ENCODE results near the gene TNS2.
A peak's percentile ranks its signal among the peaks of the same experiment; 100 is the strongest.
"Not testable (repeated sequence)": the region's sequence is repeated elsewhere in the genome, so short reads cannot be mapped to it uniquely, and the experiment has no call there.

TNS2 gene

DNA sequence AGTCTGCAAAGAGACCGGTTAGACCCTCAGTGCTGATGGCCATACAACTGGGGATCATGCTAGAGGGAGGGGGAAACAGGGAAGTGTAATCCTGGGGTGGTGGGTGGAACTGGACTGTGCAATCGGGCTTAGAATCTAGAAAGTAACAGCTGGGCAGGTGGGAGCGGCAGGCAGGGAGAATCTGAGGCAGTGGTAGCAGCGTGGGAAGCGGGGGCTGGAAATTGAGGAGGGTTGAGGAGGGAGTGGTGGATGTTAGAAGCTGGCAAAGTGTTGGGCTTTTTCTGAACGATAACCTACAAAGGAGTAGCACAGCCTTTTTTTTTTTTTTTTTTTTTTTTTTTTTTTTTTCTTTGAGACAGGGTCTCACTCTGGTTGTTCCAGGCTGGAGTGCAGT lies 44.5 kb downstream of the TNS2 start:
- DNase-seq (ENCODE audit: low spot score) = no peak

- DNase-seq (ENCODE audit: low spot score) = not testable (repeated sequence)
Observed at GRCh38 chr12:53094796-53095595, 45.1 kb downstream of the TNS2 start.

DNA sequence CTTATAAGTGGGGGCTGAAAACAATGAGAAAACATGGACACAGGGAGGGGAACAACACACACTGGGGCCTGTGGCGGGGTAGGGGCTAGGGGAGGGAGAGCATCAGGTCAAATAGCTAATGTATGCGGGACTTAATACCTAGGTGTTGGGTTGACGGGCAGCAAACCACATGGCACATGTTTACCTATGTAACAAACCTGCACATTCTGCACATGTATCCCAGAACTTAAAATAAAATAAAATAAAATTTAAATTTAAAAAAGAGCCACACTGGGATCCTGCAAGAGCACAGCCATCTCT lies 45.7 kb downstream of the TNS2 start:
- not testable (repeated sequence) for DNase-seq (ENCODE audit: low spot score)

- DNase-seq (ENCODE audit: low spot score) = peak; percentile 90
Observed at GRCh38 chr12:53096089-53096741, 46.4 kb downstream of the TNS2 start.

DNA sequence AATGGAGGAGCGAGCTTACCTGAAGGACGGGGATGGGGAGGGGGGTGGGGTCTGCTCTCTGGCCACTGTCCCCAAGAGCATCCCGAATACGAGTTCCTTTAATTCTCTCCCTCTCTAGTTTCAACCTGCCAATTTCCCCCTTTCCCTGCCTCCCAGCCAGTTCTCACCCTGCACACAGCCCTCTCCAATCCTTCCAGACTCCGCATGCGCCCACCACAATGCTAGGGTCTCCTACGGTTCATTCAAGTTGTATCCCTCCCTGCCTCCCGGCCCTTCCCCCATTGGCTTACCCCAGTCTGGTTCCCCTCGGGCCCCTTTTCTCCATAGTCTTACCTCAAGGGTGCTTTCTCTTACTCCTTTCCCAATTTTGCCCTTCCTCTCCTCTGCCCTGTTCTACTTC lies 46.9 kb downstream of the TNS2 start:
- DNase-seq (ENCODE audit: low spot score) = no peak

GRCh38 chr12:53097207-53097563 lies 47.3 kb downstream of the TNS2 start:
- DNase-seq (ENCODE audit: low spot score) = peak; percentile 50

DNA sequence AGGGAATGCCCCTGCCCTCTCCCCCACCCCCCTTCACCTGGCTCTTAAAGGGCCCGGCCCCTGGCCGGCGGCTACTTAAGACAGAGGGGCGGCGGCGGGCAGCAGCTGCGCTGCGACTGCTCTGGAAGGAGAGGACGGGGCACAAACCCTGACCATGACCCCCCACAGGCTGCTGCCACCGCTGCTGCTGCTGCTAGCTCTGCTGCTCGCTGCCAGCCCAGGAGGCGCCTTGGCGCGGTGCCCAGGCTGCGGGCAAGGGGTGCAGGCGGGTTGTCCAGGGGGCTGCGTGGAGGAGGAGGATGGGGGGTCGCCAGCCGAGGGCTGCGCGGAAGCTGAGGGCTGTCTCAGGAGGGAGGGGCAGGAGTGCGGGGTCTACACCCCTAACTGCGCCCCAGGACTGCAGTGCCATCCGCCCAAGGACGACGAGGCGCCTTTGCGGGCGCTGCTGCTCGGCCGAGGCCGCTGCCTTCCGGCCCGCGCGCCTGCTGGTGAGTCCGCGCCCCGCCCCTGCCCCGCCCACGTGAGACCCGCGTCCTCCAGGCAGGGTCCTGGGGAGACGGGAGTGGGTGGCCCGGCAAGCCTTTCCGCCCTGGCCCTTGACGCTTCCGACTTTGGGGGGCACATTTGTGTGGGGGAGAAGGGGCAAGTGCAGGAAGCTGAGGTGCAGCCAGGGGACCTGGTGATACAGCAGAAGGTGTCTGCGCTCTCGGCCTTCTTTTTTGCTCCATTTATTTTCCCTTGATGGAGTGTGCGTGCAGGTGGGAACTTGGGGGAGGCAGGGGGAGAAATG lies 47.9 kb downstream of the TNS2 start, which contains the start of gene IGFBP6:
IGFBP6 (plus strand) TSS at position 104 of the 790 bp plus-strand sequence; CDS start at position 155, 51 bp downstream.
- DNase-seq (ENCODE audit: low spot score) = peak; percentile 67

- peak; percentile 76 for DNase-seq (ENCODE audit: low spot score)
Observed at GRCh38 chr12:53098354-53098981, 48.6 kb downstream of the TNS2 start.

- peak; percentile 97 for DNase-seq (ENCODE audit: low spot score)
Observed at GRCh38 chr12:53099071-53099882, 49.4 kb downstream of the TNS2 start.

- peak; percentile 1 for DNase-seq (ENCODE audit: low spot score)
Observed at GRCh38 chr12:53100466-53101151, 50.7 kb downstream of the TNS2 start.

DNA sequence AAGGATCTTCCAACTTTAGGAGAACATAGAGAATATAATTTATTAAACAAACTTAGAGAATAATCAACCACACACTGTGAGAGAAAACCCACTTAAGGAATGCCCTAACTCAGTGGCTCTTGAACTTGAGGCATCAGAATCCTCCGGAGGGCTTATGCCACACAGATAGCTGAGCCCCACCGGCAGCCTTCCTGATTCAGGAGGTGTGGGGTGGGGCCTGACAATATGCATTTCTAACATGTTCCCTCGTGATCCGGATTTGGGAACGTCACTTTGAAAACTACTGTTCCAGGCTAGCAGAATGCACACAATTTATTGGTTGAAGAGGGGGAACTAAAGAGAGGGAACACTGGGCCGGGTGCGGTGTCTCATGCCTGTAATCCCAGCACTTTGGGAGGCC lies 51.4 kb downstream of the TNS2 start:
- peak; percentile 1 for DNase-seq (ENCODE audit: low spot score)

GRCh38 chr12:53101931-53102781 lies 52.3 kb downstream of the TNS2 start:
- peak; percentile 2 for DNase-seq (ENCODE audit: low spot score)

- DNase-seq (ENCODE audit: low spot score) = no peak
Observed at GRCh38 chr12:53102883-53103807, 53.3 kb downstream of the TNS2 start, which contains the start of gene SOAT2. TSS of gene SOAT2 (plus strand) at chr12:53103486. CDS start at chr12:53103578, 92 bp downstream.

- DNase-seq (ENCODE audit: low spot score) = no peak
Observed at GRCh38 chr12:53103860-53104305, 54.0 kb downstream of the TNS2 start.

DNA sequence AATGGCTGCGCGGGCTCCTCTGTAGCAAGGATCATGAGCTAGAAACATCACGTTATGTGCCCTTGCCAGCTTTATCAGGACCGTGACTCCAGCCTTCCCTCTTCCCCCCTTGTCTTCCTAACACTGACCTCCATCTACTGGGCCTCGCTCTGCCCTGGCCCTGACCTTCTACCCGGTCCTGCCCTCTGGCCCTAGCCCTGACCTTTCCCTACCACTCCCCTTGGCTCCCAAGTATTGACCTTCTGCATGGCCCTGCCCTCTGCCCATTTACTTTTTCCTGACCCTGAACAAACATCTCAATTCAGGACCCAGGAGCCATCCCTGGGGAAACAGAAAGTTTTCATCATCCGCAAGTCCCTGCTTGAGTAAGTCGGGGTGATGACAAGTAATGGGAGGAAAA lies 55.4 kb downstream of the TNS2 start:
- no peak for DNase-seq (ENCODE audit: low spot score)

DNA sequence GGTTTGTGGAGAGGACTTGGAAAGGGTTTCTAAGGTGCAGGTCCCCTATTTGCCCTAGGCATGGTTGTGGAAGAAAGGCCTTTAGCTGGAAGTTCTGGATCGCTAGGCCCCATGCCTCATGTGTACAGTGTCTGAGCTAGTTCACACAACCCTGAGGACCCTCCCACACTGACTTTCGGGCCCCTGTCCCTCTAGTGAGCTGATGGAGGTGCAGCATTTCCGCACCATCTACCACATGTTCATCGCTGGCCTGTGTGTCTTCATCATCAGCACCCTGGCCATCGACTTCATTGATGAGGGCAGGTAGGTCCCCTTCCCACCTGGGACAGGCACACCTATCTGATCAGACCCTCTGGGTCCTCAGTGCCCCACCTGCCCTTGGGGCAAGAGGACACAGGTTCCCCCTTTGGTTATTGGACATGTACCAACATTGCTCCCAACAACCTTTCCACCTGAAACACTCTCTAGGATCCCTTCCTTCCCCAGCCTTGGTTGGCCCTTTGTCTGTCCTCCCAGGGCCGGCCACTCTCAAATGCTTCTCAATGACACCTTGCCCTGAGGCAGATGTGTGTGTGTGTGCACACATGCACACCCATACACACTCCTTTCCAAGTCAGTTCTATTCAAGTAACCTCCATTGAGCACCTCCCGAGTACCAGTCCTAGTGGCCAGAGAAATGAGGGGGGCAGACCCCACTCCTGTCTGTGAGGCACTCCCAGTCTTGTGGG lies 56.0 kb downstream of the TNS2 start:
- DNase-seq (ENCODE audit: low spot score) = no peak

- no peak for DNase-seq (ENCODE audit: low spot score)
Observed at GRCh38 chr12:53107122-53107521, 57.3 kb downstream of the TNS2 start.

DNA sequence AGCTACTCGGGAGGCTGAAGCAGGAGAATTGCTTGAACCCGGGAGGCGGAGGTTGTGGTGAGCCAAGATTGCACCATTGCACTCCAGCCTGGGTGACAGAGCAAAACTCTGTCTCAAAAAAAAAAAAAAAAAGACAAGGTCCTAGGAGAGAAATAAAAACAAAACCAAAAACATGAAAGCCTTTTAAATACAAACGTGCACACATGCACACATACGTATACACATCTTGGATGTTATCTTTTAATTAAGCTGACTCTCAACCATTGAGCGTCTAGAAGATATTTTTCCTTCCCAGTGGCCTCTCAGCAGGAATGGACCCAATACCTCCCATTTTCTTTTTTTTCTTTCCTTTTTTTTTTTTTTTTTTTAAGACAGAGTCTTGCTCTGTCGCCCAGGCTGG lies 62.6 kb downstream of the TNS2 start:
- DNase-seq (ENCODE audit: low spot score) = not testable (repeated sequence)
